Right lobe of liver (tissue), 4 donors: ENCODE measurements around the gene KCNIP3.

ENCODE experiments used
- CTCF ChIP-seq, 4 donors: fragments of 200-600 bp in 3 of 4; fragments of 450-650 bp in 1 of 4; IDR thresholded peaks; one replicate each; pipeline versions ENCODE4 v1.5.1 to v1.8.0; 2016 to 2022; ENCODE audit warnings: antibody characterized with exemption in 4 of 4, mild to moderate bottlenecking in 2 of 4
- POLR2A ChIP-seq: fragments of 450-650 bp; IDR thresholded peaks from one replicate; pipeline ENCODE4 v1.6.1; 2017; ENCODE audit warnings: antibody characterized with exemption, mild to moderate bottlenecking
- donor health status: DM: no; HTN: no; CAD: no.
- donor health status: DM: no; HTN: no; CAD: no.
- donor health status: DM: no; HTN: yes; CAD: no.

GRCh38 chr2:95294579-95295250, 2.4 kb upstream of the KCNIP3 start:
- TF ChIP-seq CTCF (IDR thresholded peaks at IDR 0.05) (no peak), POLR2A (no peak)
